Fibroblast of villous mesenchyme (primary cell): ENCODE measurements around the gene CPSF4. TPM values are rescaled to one million over a fixed set of nuclear protein-coding genes. Genes with fewer than 3 reads are reported as not detected.

Experiments
- DNase-seq: peaks from one replicate; pipeline ENCODE4 v3.0.0-alpha.2; 2010; ENCODE audit warnings: low read depth
- H3K4me3 ChIP-seq: 2 replicates; pipeline ENCODE4 v1.5.1; 2011; ENCODE audit warnings: low read depth, mild to moderate bottlenecking, low read length
- CTCF ChIP-seq: IDR thresholded peaks from 2 replicates; pipeline ENCODE4 v1.5.1; 2012; ENCODE audit warnings: low read depth, mild to moderate bottlenecking, low read length; ENCODE audit not compliant: insufficient read depth
- total RNA-seq: library from RNA; depleted of rRNA; stranded (reverse); fragments of >200 nt; gene quantifications from 2 replicates; pipeline ENCODE4 v1.2.3, GENCODE V29; 2012

Gene CPSF4
- total RNA-seq, 1 donor, result 38.4 TPM

GRCh38 chr7:99447943-99448342 is 9.2 kb downstream of the CPSF4 start:
- TF ChIP-seq CTCF, result peak; percentile 41
- DNase-seq, result no peak
- no peak overlapping the region for H3K4me3 ChIP-seq

- no peak overlapping the region for H3K4me3 ChIP-seq
- no peak for TF ChIP-seq CTCF
- no peak for DNase-seq
These were observed 10.1 kb downstream of the CPSF4 start for GRCh38 chr7:99448855-99449254.

- TF ChIP-seq CTCF, result no peak
- DNase-seq, result no peak
- no peak overlapping the region for H3K4me3 ChIP-seq
These were observed 10.6 kb downstream of the CPSF4 start for GRCh38 chr7:99449326-99449725.

- no peak for TF ChIP-seq CTCF
- DNase-seq, result no peak
These were observed 13.2 kb downstream of the CPSF4 start for GRCh38 chr7:99451936-99452335.

GRCh38 chr7:99452541-99452940 is 13.8 kb downstream of the CPSF4 start:
- no peak for TF ChIP-seq CTCF
- no peak overlapping the region for H3K4me3 ChIP-seq
- no peak for DNase-seq

More at GRCh38 chr7:99451936-99452335, 13.2 kb downstream of the CPSF4 start:
- H3K4me3 ChIP-seq, result no peak overlapping the region

GRCh38 chr7:99453105-99453504 is 14.4 kb downstream of the CPSF4 start:
- H3K4me3 ChIP-seq, result no peak overlapping the region
- DNase-seq, result no peak
- no peak for TF ChIP-seq CTCF

- TF ChIP-seq CTCF, result no peak
- H3K4me3 ChIP-seq, result no peak overlapping the region
- DNase-seq, result no peak
These were observed 17.1 kb downstream of the CPSF4 start for GRCh38 chr7:99455874-99456273.
